ENCODE measurements around the gene MAML1.
"Not testable (repeated sequence)": the region's sequence is repeated elsewhere in the genome, so short reads cannot be mapped to it uniquely, and the experiment has no call there.

The MAML1 gene, protein sequence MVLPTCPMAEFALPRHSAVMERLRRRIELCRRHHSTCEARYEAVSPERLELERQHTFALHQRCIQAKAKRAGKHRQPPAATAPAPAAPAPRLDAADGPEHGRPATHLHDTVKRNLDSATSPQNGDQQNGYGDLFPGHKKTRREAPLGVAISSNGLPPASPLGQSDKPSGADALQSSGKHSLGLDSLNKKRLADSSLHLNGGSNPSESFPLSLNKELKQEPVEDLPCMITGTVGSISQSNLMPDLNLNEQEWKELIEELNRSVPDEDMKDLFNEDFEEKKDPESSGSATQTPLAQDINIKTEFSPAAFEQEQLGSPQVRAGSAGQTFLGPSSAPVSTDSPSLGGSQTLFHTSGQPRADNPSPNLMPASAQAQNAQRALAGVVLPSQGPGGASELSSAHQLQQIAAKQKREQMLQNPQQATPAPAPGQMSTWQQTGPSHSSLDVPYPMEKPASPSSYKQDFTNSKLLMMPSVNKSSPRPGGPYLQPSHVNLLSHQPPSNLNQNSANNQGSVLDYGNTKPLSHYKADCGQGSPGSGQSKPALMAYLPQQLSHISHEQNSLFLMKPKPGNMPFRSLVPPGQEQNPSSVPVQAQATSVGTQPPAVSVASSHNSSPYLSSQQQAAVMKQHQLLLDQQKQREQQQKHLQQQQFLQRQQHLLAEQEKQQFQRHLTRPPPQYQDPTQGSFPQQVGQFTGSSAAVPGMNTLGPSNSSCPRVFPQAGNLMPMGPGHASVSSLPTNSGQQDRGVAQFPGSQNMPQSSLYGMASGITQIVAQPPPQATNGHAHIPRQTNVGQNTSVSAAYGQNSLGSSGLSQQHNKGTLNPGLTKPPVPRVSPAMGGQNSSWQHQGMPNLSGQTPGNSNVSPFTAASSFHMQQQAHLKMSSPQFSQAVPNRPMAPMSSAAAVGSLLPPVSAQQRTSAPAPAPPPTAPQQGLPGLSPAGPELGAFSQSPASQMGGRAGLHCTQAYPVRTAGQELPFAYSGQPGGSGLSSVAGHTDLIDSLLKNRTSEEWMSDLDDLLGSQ

DNA sequence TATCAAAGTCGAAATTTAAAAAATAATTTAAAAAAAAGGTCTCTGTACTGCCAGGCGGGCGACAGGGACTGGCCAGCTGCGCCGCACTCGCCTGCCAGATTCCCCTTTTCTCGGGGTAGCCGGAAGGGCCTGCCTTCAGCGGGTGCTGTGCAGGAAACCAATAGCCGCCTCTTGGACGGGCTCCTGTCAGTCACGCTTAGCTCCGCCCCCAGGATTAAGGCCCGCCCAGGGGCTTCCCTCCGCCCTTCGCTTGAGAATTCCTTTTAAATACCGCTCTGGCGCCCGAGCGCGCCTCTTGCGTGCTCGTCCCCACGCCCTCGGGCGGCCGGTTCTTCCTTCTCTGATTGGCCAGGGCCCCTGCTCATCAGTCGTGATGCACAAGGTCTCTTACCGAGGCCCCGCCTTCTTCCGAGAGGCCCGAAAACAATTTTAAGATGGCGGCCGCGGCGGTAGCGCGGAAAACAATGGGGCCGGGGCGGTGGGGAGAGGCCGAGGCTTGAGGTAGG lies at the start of gene MAML1:
MAML1 (plus strand) TSS at position 411 of the 506 bp plus-strand sequence. CDS start 291 bp downstream, outside the sequence.
- DNase-seq (ENCODE audit: low read depth, low spot score): peak; percentile 98

DNA sequence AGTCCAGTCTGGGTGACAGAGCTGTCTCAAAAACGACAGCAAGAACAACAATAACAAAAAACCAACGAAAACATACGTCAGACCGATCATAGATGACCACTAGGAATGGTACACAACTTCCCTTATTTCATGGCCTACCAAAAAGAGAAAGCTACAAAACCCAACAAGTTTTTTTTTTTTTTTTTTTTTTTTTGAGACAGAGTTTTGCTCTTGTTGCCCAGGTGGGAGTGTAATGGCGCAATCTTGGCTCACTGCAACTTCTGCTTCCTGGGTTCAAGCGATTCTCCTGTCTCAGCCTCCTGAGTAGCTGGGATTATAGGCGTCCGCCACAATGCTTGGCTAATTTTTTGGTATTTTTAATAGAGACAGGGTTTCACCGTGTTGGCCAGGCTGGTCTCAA lies 43.4 kb upstream of the MAML1 start:
- not testable (repeated sequence) for DNase-seq (ENCODE audit: low read depth, low spot score)

DNA sequence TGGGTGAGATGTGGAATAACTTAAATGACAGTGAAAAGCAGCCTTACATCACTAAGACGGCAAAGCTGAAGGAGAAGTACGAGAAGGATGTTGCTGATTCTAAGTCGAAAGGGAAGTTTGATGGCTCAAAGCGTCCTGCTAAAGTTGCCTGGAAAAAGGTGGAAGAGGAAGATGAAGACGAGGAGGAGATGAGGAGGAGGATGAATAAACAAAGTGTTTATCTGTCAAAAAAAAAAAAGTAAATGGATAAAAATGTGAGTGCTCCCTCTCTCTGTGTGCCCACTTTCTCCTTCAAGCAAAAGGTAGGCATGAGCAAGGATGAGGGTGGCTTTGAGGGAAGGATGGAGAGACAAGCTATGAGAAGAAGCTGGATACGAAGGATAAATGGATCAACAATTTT lies 38.1 kb upstream of the MAML1 start:
- DNase-seq (ENCODE audit: low read depth, low spot score): no peak

DNA sequence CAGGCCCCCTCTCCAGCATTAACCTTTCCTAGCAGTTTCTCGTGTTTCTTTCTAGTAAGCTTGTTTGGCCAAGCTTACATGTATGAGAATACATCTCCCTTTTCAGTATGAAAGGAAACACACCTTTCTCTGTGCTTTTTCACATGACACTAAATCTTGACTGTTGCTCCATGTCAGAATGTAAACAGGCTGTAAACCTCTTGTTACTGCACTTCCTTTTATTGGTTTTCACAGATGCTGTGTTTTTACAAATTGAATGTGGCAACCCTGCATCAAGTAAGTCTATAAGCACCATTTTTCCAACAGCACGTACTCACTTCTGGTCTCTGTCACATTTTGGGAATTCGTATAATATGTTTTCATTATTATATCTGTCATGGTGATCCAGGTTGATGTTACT lies 36.0 kb upstream of the MAML1 start:
- DNase-seq (ENCODE audit: low read depth, low spot score): no peak

DNA sequence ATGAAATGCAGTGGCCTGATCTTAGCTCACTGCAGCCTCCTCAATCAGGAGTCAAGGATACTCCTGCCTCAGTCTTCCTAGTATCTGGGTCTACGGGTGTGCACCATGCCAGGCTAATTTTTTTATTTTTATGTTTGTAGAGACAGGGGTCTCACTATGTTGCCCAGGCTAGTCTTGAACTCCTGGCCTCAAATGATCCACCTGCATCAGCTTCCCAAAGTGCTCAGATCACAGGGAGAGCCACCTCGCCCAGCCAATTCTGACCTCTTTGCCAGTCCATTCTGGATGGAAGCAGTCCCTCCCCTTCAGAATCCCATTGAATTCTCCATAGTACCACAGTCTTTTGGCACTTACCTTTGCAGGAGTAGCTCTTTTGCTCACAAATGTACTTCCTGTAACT lies 35.5 kb upstream of the MAML1 start:
- no peak for DNase-seq (ENCODE audit: low read depth, low spot score)

DNA sequence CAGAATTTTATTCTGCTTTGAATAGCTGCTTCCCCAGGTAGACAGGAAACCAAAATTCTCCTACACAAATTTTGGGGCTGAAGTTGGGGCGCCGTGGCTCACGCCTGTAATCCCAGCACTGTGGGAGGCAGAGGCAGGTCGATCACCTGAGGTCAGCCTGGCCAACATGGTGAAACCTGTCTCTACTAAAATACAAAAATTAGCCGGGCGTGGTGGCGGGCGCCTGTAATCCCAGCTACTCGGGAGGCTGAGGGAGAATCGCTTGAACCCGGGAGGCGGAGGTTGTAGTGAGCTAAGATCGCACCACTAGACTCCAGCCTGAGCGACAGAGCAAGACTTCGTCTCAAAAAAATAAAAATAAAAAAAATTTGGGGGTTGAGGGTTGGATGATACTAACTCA lies 35.1 kb upstream of the MAML1 start:
- DNase-seq (ENCODE audit: low read depth, low spot score): not testable (repeated sequence)

DNA sequence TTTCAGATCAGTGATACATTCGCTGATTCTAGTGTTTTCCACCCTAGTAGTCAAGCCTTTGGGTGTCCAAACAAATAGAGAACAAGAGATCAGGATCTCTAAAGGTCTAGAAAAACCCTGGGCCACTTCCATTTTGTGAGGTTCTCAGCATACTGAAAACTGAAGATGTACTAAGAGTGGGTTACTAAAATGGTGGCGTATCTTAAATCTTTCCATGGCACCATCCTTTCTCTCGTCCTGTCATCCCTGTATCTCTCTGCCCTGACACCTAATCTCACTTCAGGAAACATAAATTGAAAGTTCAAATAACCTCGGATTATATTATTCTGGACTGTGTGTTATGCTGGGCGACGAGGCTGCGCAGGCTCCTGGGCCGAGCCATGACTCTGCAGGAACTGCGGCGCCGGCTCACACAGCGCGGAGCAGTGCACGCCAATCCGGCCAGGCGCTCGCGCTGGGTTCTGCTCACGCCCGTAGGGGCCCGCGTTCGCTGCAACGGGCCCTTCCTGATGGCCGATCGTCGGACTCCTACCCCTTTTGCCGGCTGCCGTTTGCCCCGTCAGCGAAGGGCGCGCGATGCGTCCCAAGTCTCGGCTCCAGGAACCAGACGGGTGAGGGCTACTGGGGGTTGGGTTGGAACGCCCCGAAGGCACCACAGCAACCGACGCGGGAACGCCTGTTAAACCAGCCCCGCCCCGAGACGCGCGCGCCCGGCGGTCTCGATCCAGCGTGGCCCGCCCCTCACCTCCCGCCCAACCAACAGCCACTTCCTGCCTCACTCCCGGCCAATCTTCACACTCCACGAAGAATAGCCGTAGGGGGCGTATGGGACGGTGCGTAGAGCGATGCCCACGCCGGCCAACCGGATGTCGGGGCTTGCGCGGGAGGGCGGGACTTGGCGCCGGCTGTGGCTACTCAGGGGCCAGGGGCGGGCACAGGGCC lies 34.4 kb upstream of the MAML1 start:
- peak; percentile 94 for DNase-seq (ENCODE audit: low read depth, low spot score)

DNA sequence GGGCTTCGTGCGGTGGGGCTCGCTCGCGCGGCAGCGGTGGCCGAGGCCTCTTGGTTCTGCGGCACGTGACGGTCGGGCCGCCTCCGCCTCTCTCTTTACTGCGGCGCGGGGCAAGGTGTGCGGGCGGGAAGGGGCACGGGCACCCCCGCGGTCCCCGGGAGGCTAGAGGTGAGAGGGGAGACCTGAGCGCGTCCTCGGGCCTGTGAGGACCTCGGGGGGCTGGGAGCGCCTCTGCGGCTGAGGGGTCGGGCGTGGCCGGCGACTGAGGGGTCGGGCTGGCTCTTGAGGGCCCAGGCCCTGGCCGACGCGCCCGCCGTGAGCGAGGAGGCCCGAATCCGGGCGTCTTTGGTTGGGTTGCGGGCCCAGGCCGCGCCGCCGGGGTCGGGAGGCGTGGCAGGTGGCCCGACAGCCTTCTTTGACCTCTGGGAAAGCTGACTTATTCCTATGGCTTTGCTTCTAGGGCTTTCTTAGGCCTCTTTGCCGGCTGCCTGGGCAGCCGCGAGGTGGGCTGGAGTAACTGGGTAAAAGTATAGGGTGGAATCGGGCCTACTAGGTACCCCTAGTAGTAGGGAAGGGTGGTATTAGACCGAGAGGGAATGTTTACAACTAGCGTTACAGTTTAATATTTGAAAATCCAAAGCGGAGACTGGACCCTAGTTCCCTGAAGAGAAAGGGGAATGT lies 33.5 kb upstream of the MAML1 start, which contains the start of gene CANX:
CANX (plus strand) TSS at position 33 of the 681 bp plus-strand sequence. CDS start 6,715 bp downstream, outside the sequence.
- DNase-seq (ENCODE audit: low read depth, low spot score): no peak

DNA sequence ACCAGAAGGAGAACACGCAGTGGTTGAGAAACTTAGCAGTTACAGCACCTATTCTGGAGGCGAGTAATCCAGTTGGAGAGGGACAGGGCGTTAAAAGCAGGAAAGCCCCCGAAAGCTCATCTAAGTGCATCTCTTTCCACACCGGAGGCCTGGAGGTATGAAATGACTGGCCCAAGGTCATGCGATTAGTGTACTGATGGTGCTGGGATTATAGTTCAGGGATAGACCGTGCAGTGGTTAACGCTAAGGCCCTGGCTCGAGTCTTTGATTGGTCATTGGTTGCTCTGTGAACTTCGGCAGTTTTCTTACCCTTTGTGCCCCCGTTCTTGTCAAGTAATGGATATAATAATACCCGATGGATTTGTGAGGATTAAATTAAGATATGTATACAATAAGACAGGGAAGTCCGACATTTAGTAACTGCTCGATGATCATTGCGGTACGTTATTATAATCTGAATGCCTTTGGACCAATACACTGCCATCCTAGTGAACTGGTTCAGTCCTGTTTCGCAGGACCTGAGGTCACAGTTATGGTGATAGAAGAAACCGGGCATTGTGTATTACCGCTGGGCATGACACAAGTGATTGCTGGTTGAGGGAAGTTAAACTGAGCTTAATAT lies 32.9 kb upstream of the MAML1 start:
- no peak for DNase-seq (ENCODE audit: low read depth, low spot score)

DNA sequence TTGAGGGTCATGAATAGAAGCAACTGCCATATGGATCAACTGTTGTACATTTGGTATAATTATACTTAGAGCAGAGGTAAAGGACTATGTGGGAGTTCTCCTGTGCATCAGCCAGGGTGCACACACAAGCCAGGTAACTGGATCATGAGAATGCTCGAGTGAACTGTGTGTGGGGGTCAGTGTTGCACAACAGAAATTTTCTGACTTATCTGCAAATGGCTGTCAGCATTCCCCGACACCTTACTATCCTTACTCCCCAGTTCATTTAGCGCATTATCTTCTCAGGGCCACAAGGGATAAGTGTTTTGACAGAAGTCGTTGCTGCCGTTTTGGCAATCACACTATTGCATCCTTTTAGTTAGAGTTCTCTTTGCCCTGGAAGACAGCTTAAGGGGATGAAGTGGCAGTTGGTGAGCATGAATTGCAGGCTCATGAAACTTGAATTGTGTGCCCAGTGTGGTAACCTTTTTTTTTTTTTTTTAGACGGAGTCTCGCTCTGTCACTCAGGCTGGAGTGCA lies 32.2 kb upstream of the MAML1 start:
- DNase-seq (ENCODE audit: low read depth, low spot score): no peak

DNA sequence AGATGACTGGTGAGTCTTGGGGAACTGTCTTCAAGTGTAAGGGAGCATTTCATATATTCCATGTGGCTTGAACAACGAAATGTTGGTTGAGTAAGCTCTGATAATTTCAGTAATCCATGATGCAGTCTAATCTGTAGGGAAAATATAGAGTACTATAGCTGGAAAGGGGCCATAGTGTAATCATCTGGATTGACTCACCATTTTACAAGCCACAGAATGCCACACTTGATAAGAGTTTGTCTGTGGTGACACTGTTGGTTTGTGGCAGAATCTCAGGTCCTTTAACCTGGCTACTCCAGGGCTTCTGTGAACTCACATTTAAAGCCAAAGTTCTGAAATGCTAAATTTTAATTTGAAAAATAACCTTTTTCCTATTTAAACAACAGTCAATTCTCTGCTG lies 16.3 kb upstream of the MAML1 start:
- no peak for DNase-seq (ENCODE audit: low read depth, low spot score)

DNA sequence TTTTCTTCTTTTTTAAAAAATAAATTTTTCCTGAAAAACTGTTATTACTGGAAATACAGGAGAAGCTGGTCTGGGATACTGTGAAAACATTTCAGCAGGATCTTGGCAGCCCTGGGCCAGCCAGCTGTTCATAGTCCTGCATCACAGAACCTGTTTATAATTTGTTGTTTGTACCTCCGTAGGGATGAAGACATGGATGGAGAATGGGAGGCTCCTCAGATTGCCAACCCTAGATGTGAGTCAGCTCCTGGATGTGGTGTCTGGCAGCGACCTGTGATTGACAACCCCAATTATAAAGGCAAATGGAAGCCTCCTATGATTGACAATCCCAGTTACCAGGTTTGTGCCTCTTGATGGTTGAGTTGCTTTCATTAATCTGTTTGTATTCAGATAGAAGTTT lies 12.4 kb upstream of the MAML1 start:
- no peak for DNase-seq (ENCODE audit: low read depth, low spot score)

DNA sequence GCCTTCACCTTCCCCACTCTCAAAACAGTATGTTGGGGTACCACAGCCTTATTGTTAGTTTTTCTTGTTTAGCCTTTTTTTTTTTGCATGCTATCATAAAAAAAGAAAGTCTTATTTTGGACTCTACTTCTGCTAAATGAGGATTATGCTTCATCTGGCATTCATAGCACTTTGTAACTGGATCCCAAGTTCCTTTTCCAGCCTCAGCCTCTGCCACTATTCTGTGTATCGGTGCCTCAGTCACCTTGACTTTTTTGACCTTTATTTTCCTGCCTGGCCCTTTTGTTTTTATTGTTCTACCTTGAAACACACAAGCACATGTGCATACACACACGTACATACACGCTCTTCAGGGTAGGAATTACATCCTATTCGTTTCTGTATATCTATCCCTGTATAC lies 8.5 kb upstream of the MAML1 start:
- no peak for DNase-seq (ENCODE audit: low read depth, low spot score)

DNA sequence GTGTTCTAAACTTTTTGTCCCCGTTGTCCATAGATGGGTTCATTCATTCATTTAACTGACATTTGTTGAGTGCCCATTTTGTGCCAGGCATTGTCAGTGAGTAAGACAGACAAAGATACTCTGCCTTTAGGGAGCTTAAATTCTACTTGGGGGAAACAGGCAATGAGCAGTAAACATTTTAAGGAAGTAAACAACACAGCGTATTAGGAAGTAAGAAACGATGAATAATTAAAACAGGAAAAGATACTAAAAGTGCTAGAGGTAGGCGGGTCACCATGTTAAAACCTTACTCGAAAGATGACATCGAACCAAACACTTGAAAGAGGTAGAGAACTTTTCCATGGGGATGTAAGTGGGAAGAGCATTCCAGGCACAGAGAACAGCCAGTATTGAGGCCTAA lies 5.5 kb upstream of the MAML1 start:
- no peak for DNase-seq (ENCODE audit: low read depth, low spot score)

DNA sequence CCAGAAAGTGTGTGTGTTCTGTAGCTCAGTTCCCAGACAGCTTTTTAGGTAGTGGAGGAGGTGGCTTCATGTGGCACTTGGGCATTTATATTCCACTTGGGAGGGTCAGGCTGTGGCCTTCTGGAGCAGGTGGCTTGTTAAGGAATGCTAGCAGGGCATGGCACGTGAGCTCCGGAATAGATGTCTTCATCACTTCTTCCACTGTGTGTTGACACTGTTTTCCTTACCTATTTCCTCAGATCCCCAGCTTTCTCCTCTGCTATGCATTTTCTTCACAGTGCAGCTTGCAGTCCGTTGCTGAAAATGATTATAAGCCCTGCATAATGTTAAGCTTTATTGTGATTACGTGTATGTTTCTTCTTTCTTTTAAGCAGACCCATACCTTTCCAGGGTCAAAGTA lies 3.3 kb upstream of the MAML1 start:
- no peak for DNase-seq (ENCODE audit: low read depth, low spot score)

DNA sequence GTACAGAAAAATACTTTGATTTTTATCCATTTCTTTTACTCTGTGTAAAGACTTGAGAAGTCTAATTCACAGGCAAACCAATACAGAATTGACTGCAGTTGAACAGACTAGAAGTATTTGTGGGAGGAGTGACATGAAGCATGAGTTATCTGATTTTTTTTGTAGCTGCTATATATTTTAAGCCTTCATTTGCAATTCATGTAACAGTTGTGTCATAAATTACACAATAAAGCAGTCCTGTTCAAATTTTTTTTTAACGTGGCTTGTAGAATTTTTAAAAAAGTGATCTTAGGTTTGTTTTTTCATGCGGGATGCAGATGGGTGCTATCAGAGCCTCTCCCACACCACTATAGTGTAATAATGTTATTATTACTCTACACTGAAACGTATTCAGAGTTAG lies 2.9 kb upstream of the MAML1 start:
- no peak for DNase-seq (ENCODE audit: low read depth, low spot score)

DNA sequence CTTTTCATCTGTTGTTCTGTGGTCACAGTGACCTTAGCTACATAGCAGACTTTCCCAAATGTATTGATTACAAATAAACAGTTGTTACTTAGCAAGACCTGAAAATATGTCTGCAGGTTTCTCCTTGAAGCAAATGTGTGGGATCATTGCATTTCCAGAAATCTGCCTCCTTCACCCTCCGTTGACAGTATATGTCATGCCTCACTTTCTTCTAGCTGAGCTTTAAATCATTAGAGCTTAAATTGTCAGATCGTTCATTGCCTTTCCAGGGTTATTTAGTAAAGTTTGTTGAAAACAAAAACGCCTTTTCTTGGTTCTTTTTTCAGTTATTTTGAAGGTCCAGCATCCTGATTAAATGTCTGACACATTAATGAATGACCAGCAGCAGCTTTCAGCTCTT lies 2.3 kb upstream of the MAML1 start:
- DNase-seq (ENCODE audit: low read depth, low spot score): no peak

DNA sequence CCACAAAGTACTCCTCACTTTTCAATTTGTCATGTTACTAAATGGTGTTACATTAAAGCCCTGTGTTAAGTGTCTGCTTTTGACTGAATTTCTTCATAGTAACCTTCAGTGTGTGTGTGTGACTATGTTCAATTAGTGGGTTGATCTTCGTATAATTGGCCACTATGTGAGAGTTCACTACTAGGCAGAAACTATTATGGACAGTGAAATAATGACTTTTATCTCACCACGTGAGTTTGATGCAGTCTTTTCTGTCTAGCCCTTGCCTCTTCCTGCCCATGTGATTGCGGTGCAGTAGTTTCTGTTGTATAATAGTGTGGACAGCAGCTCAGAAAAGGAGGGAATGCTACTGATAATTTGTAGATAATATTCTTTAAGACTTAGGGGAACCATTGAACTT lies 1.8 kb upstream of the MAML1 start:
- no peak for DNase-seq (ENCODE audit: low read depth, low spot score)

DNA sequence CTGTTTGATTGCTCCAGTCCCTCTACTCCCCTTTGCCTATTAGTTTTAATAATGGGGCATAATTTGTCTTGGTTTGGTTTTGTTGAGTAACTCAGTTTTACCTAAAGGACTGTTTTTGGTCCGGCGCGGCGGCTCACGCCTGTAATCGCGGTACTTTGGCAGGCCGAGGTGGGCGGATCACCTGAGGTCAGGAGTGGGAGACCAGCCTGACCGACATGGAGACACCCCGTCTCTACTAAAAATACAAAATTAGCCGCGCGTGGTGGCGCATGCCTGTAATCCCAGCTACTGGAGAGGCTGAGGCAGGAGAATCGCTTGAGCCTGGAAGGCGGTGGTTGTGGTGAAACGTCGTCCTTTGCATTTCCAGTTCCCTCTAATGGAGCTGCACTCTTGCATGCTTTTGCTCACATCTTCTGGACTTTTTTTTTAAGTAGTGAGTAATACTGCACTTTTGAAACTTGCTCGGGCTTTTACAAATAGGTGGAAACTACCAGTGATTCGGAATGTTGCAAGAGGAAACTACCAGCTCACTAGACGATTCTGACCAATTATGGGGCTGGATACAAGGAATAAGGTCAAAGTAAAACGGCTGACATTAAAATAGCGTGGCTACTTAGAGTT lies 721 bp upstream of the MAML1 start:
- DNase-seq (ENCODE audit: low read depth, low spot score): no peak
